GM18526 (cell line): ENCODE measurements around the gene FAM13A.

ENCODE experiments used
- POLR2A ChIP-seq: IDR thresholded peaks from 3 replicates; pipeline ENCODE4 v1.6.1; 2011; ENCODE audit not compliant: insufficient read length; ENCODE audit errors: extremely low read depth

Gene FAM13A

DNA sequence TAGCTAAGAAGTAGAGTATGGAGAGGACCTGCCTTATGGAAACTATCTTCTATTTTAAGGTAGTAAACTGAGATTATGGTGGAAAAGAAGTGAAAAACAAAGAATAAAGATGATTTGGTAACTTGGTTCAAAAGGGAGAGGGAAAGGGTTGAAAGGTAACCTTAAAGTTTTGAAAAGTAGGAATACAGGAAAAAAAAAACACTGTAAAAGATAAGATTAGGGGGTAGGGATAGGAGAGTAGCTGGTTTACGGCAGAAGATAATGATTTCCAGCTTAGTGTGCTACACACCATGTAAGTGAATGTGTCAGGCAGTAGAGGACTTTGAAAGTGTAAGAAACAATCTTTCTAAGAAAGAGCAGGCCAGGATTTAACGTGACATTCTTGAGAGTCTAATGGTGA is 35.3 kb downstream of the FAM13A start:
- TF ChIP-seq POLR2A = no peak

DNA sequence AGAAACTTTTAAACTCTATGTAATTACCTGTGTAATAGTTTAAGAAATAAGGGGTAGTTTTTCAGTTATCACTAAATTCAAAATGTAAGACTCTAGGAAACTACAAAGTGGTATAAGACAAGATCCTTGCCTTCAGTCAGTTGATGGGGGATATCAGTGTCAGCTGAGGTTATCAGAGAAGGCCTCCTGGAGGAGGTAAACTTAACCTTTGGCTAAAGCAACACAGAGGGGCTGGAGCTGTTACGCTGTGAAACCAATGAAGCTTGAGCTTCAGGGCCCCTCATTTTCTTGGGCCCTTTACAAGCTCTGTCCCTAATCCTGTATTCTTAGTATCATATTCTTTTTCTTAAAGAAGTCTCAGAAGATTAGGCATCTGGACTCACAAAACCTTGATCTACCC is 35.9 kb downstream of the FAM13A start:
- TF ChIP-seq POLR2A = no peak

DNA sequence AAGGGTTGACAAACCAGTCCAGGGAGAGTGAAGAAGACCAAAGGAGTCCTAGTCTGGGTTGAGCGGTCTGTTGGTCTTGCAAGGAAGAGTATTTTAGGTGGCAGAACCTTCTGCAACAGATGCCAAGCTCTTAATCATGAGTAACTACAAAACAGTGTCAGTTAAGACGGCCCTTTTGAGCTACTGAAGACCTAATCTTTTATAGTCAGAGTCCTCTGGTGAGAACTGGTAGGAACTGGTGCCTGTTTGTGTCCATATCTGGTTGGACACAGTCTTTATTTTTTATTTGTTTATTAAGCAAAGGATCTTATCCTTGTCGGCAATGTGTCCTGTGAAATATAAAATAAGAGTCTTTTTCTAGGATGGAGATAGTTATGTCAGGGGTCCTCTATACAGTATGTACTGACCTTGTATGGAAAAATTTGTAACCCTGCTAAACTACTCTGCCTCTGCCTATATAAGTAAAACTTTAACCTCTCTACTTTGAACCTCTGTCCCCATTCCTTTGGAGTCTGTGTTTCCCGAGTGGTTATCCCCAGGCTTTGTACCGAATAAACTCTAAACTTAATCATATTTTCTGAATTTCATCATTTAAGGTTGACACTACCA is 47.1 kb downstream of the FAM13A start:
- TF ChIP-seq POLR2A = no peak

DNA sequence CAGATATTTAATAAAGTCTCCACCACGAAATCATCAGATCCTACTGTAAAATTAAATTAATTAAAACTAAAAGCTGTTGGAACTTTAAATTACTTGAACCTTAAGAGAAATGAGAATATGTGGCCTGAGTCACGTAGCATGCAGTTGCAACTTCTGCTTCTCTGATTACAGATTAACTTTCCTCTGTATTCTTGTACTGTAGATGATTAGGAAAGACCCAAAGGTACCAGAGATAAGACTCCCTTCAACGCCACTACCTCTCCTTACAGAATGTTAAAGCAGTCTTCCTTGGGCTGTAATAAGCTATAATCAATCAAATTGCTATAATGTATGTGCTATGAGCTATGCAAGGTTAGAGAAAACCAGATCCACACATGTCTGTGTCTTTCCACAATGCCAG is 47.9 kb downstream of the FAM13A start:
- TF ChIP-seq POLR2A = no peak

DNA sequence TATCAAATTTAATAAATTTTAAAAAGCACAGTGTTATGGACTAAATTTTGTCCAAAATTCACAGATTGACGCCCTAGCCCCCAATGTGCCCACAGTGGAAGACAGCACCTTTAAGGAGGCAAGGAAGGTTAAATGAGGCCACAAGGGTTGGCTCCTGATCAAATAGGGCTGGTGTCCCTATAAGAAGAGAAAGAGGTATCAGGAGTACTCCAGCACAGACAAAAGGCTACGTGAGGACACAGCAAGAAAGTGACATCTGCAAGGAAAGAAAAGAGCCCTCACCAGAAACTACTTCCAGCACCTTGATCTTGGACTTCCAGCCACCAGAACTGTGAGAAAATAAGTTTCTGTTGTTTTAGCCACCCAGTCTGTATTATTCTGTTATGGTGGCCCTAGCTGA is 48.8 kb downstream of the FAM13A start:
- TF ChIP-seq POLR2A = no peak

DNA sequence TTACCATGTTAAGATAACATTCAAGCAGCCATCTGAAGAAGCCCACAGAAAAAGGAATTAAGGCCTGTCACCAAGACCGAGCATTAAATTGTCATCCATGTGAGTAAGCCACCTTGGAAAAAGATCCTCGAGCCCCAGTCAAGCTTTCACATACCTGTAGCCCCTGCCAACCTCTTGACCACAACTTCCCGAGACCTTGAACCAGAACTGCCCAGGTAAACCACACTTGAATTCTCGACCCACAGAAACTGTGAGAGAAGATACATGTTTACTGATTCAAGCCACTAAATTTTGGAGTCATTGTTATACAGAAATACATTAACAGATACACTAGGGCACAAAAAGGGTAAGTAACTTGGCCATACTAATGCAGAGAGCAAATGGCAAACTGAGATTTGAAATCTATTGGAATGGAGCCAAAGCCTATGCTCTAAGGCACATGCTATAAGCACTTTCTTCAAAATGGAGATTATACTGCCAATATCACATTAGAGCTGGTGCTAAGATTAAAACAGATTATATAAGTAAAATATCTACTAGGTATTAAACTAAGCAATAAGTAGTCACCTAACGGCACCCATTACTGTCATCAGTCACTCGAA is 49.5 kb downstream of the FAM13A start:
- no peak for TF ChIP-seq POLR2A

DNA sequence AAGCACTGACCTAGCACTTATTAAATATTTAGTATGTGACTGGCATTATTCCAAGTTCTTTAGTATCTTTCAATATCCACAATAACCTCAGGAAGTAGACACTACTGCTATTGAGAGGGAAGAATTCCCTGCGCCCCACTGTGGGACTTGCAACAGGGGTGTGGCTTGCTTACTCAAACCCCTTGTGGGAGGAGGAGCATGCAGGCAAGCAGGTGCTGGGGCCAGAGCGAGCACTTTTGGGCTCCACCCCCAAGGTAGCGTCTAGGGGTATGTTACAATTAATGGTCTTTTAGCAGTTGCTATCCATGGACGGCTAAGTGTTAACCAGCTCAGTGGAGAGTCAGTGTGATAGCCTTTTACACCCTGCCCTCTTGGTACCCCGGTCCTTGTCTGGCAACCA is 50.7 kb downstream of the FAM13A start:
- TF ChIP-seq POLR2A = no peak

DNA sequence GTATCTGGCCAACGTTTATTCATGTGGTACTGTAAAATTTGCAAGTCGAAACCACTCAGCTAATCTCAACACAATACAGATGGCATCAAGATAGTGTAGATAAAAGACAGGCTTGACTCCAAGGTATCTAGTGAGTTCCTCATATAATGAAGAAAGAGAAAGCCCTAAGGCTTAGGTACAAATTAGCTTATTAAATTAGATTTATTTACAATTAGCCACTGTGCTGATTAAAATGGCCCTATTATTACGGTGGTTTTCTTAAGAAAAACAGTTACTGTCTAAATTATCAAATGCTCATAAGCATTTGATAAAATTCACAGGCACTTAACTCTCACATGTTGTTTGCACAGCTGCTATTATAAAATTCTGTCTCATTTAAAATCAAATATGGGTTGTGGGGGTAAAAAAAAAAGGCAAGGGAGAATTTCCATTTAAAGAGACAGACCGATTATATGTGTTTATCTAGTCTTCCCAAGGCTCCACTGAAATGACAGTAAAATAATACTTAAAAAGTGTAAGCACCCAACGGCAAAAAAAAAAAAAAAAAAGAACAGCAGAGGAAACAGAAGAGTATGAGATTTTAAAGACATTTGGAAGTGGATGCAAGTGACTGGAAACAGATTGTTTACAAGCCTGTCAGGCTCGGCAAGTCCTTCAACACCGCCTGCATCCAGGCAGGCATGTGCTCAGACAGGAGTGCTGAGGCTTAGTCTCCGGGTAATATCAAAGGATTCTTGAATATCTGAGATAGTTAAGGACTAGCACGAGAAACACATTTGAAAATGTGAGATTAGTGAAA is 55.1 kb downstream of the FAM13A start:
- TF ChIP-seq POLR2A = no peak

DNA sequence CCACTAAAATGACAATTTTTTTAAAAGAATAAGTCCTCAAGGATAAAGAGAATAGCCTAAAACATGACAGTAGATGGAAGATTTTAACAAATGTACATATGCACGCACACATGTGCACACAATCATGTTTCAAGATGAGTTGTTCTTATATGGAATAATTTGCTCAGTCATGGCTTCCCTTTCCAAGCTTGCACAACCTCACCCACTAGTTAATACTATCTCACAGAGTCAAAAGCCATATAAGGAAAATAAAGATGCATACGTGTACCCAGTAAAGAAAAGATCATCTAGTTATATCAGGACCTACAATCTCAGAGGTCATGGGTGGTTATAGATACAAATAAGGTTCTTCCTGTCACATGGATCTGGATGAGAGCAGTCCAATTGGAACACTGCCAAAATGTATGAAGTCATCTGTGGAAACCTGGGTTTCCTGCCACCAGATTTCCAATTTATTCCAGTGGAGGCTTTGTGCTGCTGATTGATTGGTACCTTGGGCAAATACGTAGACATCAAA is 56.1 kb downstream of the FAM13A start:
- no peak for TF ChIP-seq POLR2A

DNA sequence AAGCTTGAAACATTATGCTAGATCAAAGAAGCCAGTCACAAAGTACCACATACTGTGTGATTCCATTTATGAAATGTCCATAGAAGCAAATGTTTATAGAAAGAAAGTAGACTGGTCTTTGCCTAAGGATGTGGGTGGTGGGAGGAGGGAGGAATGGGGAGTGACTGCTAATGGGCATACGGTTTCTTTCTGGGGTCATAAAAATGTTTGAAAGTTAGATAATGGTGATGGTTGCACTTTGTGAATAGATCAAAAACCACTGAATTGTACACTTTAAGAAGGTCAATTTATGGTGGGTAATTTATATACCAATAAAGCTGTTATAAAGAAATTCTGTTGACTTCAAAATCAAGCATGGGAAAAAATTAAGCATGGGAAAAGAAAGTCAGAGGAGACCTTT is 56.6 kb downstream of the FAM13A start:
- no peak for TF ChIP-seq POLR2A

DNA sequence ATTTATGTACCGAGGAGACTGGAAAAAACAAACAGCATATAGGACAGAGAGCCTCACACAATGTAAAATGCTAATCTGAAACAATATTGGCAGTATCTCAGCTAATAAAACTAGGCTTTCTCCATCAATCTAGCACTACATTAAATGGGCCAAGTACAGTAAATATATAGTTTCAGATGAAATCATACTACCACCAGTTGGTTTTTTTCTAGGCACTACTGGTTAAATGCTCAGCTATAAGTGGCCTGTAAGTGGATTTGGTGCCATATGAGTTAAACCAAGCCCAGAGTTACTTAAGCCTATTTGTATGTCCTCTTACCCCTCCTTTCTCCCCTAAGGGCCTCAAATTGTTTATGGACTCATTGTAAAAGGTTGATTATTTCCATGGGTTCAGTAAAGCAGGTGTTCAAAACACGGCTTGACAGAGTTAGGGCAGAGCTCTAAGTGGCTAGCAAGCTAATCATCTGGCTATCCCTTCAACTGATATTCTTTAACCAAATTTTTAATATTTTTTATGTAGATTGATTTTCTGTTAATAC is 57.5 kb downstream of the FAM13A start:
- no peak for TF ChIP-seq POLR2A

DNA sequence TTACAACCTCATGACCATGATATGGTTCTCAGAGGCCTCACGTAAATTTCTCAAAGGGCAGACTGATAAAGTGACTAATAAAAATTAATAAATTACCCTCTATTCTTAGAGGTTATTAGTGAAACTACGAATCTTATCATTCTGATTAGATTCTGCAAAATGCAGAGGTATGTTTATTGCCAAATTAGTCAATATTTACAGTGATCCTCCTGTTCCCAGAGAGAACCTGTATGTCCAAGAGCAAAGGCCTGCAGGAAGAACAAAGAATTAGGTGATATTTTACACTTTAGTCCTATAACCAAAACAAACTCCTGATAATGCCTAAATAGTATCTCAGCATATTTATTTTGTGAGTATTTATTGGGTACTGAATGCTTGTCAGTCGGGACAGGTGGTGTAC is 58.1 kb downstream of the FAM13A start:
- no peak for TF ChIP-seq POLR2A

DNA sequence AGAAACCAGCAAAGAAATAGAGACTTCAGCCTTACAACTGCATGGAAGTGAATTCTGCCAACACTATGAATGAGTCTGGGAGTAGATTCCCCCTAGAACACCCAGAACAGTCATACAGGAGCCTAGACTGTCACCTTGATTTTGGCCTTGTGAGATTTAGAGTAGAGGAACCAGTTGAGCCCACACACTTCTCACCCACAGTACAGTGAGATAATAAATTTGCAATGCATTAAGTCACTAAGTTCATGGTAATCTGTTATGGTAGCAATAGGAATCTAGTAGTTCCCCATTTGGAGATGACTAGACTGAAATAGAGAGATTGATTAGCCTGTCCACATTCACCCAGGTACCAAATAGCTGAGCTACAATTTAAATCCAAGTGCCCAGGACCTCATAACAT is 59.0 kb downstream of the FAM13A start:
- no peak for TF ChIP-seq POLR2A

DNA sequence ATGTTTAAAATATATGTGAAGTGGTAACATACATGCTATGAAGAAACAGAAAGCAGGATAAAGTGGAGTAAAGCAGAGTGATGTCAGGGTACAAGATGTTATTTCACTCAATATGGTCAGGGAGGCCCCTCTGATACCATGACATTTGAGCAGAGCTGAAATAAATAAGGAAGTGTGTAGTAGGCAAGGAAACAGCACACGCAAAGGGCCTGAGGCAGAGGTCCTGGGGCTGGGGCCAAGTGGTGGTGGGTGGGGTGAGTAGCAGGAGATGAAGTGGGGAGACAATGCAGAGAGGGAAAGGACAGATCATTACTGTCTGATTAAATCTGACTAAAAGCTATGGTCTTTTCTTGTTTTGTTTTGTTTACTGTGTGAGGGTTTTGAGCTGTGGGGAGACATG is 61.1 kb downstream of the FAM13A start:
- no peak for TF ChIP-seq POLR2A

DNA sequence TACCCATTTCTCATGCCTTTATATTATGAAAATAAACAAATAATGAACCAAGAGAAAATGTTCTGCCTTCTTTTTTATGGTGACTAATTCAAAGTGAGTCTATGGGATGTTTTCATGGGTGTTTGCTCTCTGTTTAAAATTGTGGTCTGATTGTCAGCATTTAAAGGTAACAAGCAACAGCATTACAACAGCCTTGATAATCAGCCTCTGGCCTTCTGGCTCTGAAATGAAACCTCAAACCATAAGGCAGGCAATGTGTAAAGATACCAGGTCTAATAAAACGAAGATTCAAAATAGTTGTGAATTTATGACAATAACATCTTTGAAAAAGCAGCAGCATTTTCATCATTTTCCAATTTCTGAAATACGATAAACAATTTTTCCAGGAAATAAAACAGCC is 63.7 kb downstream of the FAM13A start:
- no peak for TF ChIP-seq POLR2A

DNA sequence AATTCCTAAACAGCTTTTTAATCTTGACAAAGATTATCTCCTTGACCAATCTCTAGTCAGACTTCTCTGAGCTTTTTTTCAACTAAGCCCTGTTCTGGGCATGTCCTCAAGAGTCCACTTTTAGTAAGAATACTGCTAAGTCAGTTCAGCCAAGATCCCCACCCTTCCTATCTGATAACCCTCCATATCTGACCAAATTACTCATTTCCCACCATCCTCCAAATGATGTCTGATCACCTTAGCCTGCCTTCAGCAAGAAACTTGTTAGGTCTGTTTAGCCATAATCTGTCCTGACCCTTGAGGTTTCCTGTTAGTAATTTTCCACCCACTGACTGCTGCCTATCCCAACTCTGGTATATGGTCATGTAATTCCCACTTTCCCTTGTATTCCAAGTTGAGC is 65.2 kb downstream of the FAM13A start:
- TF ChIP-seq POLR2A = no peak
